ENCODE measurements around the gene CTNNA1. TPM values are rescaled to one million over a fixed set of nuclear protein-coding genes. Genes with fewer than 3 reads are reported as not detected.

CTNNA1 gene
- total RNA-seq, 1 donor from 2014 or later, result 397 TPM

DNA sequence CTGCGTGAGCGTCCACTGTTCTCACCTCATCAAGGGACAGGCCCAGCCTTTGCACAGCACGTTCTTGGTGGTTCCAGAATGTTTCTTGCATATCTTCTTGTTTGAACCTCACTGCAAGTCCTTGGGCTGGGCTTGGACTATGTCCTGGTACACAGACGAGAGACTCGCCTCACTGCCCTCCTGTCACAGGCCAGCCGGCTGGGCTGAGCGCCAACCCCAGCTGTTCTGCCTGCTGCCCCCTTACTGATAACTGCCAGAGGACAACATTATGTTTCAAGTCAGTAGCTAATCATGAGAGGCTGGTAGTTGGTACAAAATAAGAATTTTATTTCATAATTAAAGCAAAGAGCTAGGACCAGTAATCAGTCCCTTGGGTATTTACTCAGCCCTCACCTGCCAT lies 174.8 kb downstream of the CTNNA1 start:
- peaks cover 6% of the 10 kb centered on the region for H3K36me3 ChIP-seq (ENCODE audit: control insufficient read depth, insufficient read depth, low read length)
- DNase-seq (ENCODE audit: low read depth), result no peak
- no peak for TF ChIP-seq CTCF (IDR thresholded peaks at IDR 0.05; ENCODE audit: insufficient read depth, low read length, poor library complexity, severe bottlenecking)
- no peak overlapping the region for H3K4me3 ChIP-seq (ENCODE audit: low read depth, low read length)
- H3K27me3 ChIP-seq (ENCODE audit: control insufficient read depth, insufficient read depth, low read length), result no peaks in the 10 kb centered on the region

- no peak for TF ChIP-seq CTCF (IDR thresholded peaks at IDR 0.05; ENCODE audit: insufficient read depth, low read length, poor library complexity, severe bottlenecking)
- H3K36me3 ChIP-seq (ENCODE audit: control insufficient read depth, insufficient read depth, low read length), result peaks cover 6% of the 10 kb centered on the region
- DNase-seq (ENCODE audit: low read depth), result no peak
- H3K4me3 ChIP-seq (ENCODE audit: low read depth, low read length), result no peak overlapping the region
- no peaks in the 10 kb centered on the region for H3K27me3 ChIP-seq (ENCODE audit: control insufficient read depth, insufficient read depth, low read length)
These were observed 176.3 kb downstream of the CTNNA1 start for GRCh38 chr5:138929571-138929955.

DNA sequence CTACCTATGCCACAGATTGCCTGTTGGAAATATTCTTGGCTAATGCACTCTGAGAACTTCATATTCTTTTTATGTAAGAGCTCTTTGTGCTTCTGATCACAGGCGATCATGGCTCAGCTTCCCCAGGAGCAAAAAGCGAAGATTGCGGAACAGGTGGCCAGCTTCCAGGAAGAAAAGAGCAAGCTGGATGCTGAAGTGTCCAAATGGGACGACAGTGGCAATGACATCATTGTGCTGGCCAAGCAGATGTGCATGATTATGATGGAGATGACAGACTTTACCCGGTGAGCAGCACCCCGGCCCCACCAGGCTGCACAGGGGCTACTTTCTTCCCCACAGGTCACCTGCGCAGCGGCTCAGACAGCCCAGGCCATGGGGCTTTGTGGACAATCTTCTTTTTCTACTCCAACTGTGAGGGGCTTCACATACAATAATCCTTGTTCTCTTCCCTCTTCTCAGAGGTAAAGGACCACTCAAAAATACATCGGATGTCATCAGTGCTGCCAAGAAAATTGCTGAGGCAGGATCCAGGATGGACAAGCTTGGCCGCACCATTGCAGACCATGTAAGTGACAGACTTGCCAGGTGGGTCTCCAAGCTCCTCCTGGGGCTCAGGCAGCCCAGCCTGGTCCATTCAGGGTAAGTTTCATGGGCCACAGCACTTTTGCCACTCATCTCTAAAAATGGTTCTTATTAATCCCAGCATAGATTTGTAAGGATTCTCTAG lies 177.3 kb downstream of the CTNNA1 start:
- Histone ChIP-seq H3K27me3 (ENCODE audit: control insufficient read depth, insufficient read depth, low read length) (no peaks in the 10 kb centered on the region), H3K36me3 (ENCODE audit: control insufficient read depth, insufficient read depth, low read length) (peaks cover 6% of the 10 kb centered on the region), H3K4me3 (ENCODE audit: low read depth, low read length) (no peak overlapping the region)
- no peak for DNase-seq (ENCODE audit: low read depth)
- TF ChIP-seq CTCF (IDR thresholded peaks at IDR 0.05; ENCODE audit: insufficient read depth, low read length, poor library complexity, severe bottlenecking), result no peak

- H3K27me3 ChIP-seq (ENCODE audit: control insufficient read depth, insufficient read depth, low read length), result no peaks in the 10 kb centered on the region
- H3K36me3 ChIP-seq (ENCODE audit: control insufficient read depth, insufficient read depth, low read length), result peaks cover 9% of the 10 kb centered on the region
- H3K4me3 ChIP-seq (ENCODE audit: low read depth, low read length), result no peak overlapping the region
- TF ChIP-seq CTCF (IDR thresholded peaks at IDR 0.05; ENCODE audit: insufficient read depth, low read length, poor library complexity, severe bottlenecking), result peak; percentile 14
- no peak for DNase-seq (ENCODE audit: low read depth)
These were observed 179.1 kb downstream of the CTNNA1 start for GRCh38 chr5:138932171-138932810.

DNA sequence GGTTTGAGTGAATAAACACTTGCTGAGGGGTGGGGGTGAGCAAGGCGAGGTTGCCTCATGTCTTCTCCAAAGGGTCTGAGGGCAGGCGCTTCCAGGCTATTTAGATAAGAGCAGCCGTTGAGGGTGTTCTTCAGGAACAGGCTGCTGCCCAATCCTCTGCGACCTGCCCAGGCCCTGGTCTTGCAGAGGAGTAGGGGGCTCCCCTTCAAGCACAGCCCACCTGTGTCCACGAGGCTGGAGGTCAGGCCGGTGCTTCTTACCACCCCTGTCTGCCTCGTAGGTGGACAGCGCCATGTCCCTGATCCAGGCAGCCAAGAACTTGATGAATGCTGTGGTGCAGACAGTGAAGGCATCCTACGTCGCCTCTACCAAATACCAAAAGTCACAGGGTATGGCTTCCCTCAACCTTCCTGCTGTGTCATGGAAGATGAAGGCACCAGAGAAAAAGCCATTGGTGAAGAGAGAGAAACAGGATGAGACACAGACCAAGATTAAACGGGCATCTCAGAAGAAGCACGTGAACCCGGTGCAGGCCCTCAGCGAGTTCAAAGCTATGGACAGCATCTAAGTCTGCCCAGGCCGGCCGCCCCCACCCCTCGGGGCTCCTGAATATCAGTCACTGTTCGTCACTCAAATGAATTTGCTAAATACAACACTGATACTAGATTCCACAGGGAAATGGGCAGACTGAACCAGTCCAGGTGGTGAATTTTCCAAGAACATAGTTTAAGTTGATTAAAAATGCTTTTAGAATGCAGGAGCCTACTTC lies 180.5 kb downstream of the CTNNA1 start:
- Histone ChIP-seq H3K27me3 (ENCODE audit: control insufficient read depth, insufficient read depth, low read length) (no peaks in the 10 kb centered on the region), H3K4me3 (ENCODE audit: low read depth, low read length) (no peak overlapping the region), H3K36me3 (ENCODE audit: control insufficient read depth, insufficient read depth, low read length) (peaks cover 9% of the 10 kb centered on the region)
- no peak for DNase-seq (ENCODE audit: low read depth)
- no peak for TF ChIP-seq CTCF (IDR thresholded peaks at IDR 0.05; ENCODE audit: insufficient read depth, low read length, poor library complexity, severe bottlenecking)

Measured in kidney epithelial cell (primary cell).